Epithelial cell of proximal tubule (primary cell): ENCODE data around the gene CCDC116. TPM values are rescaled to one million over a fixed set of nuclear protein-coding genes. Genes with fewer than 3 reads are reported as not detected.
A peak's percentile ranks its signal among the peaks of the same experiment; 100 is the strongest.

Experiments
- DNase-seq: peaks from one replicate; pipeline ENCODE4 v3.0.0-alpha.2; 2011; ENCODE audit warnings: low read depth
- H3K4me3 ChIP-seq: 2 replicates; pipeline ENCODE4 v1.5.1; 2011; ENCODE audit warnings: low read depth, mild to moderate bottlenecking, low read length
- CTCF ChIP-seq: conservative IDR thresholded peaks from 2 replicates; pipeline ENCODE4 v1.5.1; 2012; ENCODE audit warnings: low read depth, mild to moderate bottlenecking, low read length
- total RNA-seq: library from RNA; depleted of rRNA; stranded (reverse); fragments of >200 nt; gene quantifications from 2 replicates; pipeline ENCODE4 v1.2.3, GENCODE V29; 2015

CCDC116 gene
- total RNA-seq, 1 donor from 2014 or later: 0.17 TPM

GRCh38 chr22:21623648-21623970 is 9.0 kb upstream of the CCDC116 start:
- no peak overlapping the region for H3K4me3 ChIP-seq

GRCh38 chr22:21624120-21624879 is 8.3 kb upstream of the CCDC116 start:
- no peak for DNase-seq
- no peak overlapping the region for H3K4me3 ChIP-seq
- TF ChIP-seq CTCF: peak; percentile 71

More at GRCh38 chr22:21623648-21623970, 9.0 kb upstream of the CCDC116 start:
- TF ChIP-seq CTCF: no peak
- no peak for DNase-seq

GRCh38 chr22:21624880-21625791 is 7.4 kb upstream of the CCDC116 start:
- no peak for DNase-seq
- no peak for TF ChIP-seq CTCF
- H3K4me3 ChIP-seq: no peak overlapping the region

- no peak for TF ChIP-seq CTCF
- no peak overlapping the region for H3K4me3 ChIP-seq
- no peak for DNase-seq
These were observed 6.4 kb upstream of the CCDC116 start for GRCh38 chr22:21626073-21626734.

GRCh38 chr22:21626735-21627469 is 5.7 kb upstream of the CCDC116 start:
- H3K4me3 ChIP-seq: no peak overlapping the region
- no peak for DNase-seq
- TF ChIP-seq CTCF: no peak
